IPS-18a (cell line): ENCODE data around the gene GH1.
"Not testable (repeated sequence)": the region's sequence is repeated elsewhere in the genome, so short reads cannot be mapped to it uniquely, and the experiment has no call there.

Experiments used
- H3K27ac ChIP-seq: one replicate; pipeline ENCODE4 v1.5.1; 2013; ENCODE audit warnings: low read length
- H3K27me3 ChIP-seq: one replicate; pipeline ENCODE4 v1.6.1; 2013; ENCODE audit warnings: mild to moderate bottlenecking, low read length; ENCODE audit not compliant: control insufficient read depth, insufficient read depth
- H3K36me3 ChIP-seq: one replicate; pipeline ENCODE4 v1.6.1; 2013; ENCODE audit warnings: low read depth, low read length; ENCODE audit not compliant: control insufficient read depth
- H3K4me1 ChIP-seq: one replicate; pipeline ENCODE4 v1.6.1; 2013; ENCODE audit warnings: low read depth, low read length; ENCODE audit not compliant: control insufficient read depth
- H3K4me3 ChIP-seq: one replicate; pipeline ENCODE4 v1.5.1; 2013; ENCODE audit warnings: low read length
- H3K9ac ChIP-seq: one replicate; pipeline ENCODE4 v1.6.1; 2013; ENCODE audit warnings: mild to moderate bottlenecking, low read length, moderate library complexity
- H3K9me3 ChIP-seq: one replicate; pipeline ENCODE4 v1.6.1; 2013; ENCODE audit warnings: low read depth, low read length; ENCODE audit not compliant: control insufficient read depth

Gene GH1

GRCh38 chr17:63881935-63882601 lies 36.6 kb downstream of the GH1 start, which contains the start of gene GH2:
Gene GH2, minus strand, starts transcription at chr17:63881944. Its CDS starts 143 bp downstream, at chr17:63881801.
- Histone ChIP-seq H3K36me3 (no peaks in the 10 kb centered on the region), H3K27ac (no peak within 1 kb of the TSS), H3K27me3 (no peaks in the 10 kb centered on the region), H3K4me3 (no peak within 1 kb of the TSS), H3K9me3 (no peaks in the 10 kb centered on the region), H3K9ac (no peak within 1 kb of the TSS), H3K4me1 (peaks cover 11% of the 10 kb centered on the region)

GRCh38 chr17:63881337-63881736 lies 37.3 kb downstream of the GH1 start:
- not testable (repeated sequence) for H3K27ac ChIP-seq, H3K27me3 ChIP-seq, H3K9me3 ChIP-seq, H3K36me3 ChIP-seq, H3K4me3 ChIP-seq, H3K9ac ChIP-seq
- H3K4me1 ChIP-seq = peaks cover 11% of the 10 kb centered on the region

- no peaks in the 10 kb centered on the region for H3K9me3 ChIP-seq
- no peaks in the 10 kb centered on the region for H3K36me3 ChIP-seq
- no peaks in the 10 kb centered on the region for H3K27me3 ChIP-seq
- no peak overlapping the region for H3K9ac ChIP-seq
- H3K4me1 ChIP-seq = peaks cover 11% of the 10 kb centered on the region
- H3K27ac ChIP-seq = no peak overlapping the region
- no peak overlapping the region for H3K4me3 ChIP-seq
Measured at GRCh38 chr17:63880706-63881105, 37.9 kb downstream of the GH1 start.

GRCh38 chr17:63878413-63878812 lies 40.2 kb downstream of the GH1 start:
- H3K27me3 ChIP-seq, H3K27ac ChIP-seq, H3K9me3 ChIP-seq, H3K9ac ChIP-seq, H3K36me3 ChIP-seq, H3K4me3 ChIP-seq: not testable (repeated sequence)
- peaks cover 11% of the 10 kb centered on the region for H3K4me1 ChIP-seq

- H3K36me3 ChIP-seq, H3K9ac ChIP-seq, H3K4me1 ChIP-seq, H3K27me3 ChIP-seq, H3K4me3 ChIP-seq, H3K27ac ChIP-seq, H3K9me3 ChIP-seq: not testable (repeated sequence)
Measured at GRCh38 chr17:63874693-63875092, 43.9 kb downstream of the GH1 start.

GRCh38 chr17:63874061-63874626 lies 44.5 kb downstream of the GH1 start:
- not testable (repeated sequence) for H3K27me3 ChIP-seq, H3K27ac ChIP-seq, H3K9ac ChIP-seq, H3K36me3 ChIP-seq, H3K9me3 ChIP-seq, H3K4me3 ChIP-seq, H3K4me1 ChIP-seq

- not testable (repeated sequence) for H3K36me3 ChIP-seq, H3K9me3 ChIP-seq, H3K27me3 ChIP-seq, H3K4me1 ChIP-seq, H3K4me3 ChIP-seq, H3K9ac ChIP-seq, H3K27ac ChIP-seq
Measured at GRCh38 chr17:63873577-63873976, 45.1 kb downstream of the GH1 start, which contains the start of gene CSH2. Gene CSH2, minus strand, starts transcription at chr17:63873677. Its CDS starts 63 bp downstream, at chr17:63873614.

GRCh38 chr17:63871646-63872365 lies 46.8 kb downstream of the GH1 start:
- H3K36me3 ChIP-seq, H3K9ac ChIP-seq, H3K27me3 ChIP-seq, H3K4me3 ChIP-seq, H3K9me3 ChIP-seq, H3K4me1 ChIP-seq, H3K27ac ChIP-seq: not testable (repeated sequence)

GRCh38 chr17:63870292-63870665 lies 48.4 kb downstream of the GH1 start:
- H3K4me1 ChIP-seq, H3K9ac ChIP-seq, H3K36me3 ChIP-seq, H3K9me3 ChIP-seq, H3K27ac ChIP-seq, H3K27me3 ChIP-seq, H3K4me3 ChIP-seq: not testable (repeated sequence)

- H3K9ac ChIP-seq, H3K27ac ChIP-seq, H3K9me3 ChIP-seq, H3K4me3 ChIP-seq, H3K4me1 ChIP-seq, H3K27me3 ChIP-seq, H3K36me3 ChIP-seq: not testable (repeated sequence)
Measured at GRCh38 chr17:63869491-63870291, 48.9 kb downstream of the GH1 start.
